ENCODE measurements around the gene HDAC10.
"Not testable (repeated sequence)": the region's sequence is repeated elsewhere in the genome, so short reads cannot be mapped to it uniquely, and the experiment has no call there.

Gene HDAC10

GRCh38 chr22:50218153-50218995 is 32.7 kb downstream of the HDAC10 start:
- no peak for DNase-seq (ENCODE audit: low read depth, low spot score)

DNA sequence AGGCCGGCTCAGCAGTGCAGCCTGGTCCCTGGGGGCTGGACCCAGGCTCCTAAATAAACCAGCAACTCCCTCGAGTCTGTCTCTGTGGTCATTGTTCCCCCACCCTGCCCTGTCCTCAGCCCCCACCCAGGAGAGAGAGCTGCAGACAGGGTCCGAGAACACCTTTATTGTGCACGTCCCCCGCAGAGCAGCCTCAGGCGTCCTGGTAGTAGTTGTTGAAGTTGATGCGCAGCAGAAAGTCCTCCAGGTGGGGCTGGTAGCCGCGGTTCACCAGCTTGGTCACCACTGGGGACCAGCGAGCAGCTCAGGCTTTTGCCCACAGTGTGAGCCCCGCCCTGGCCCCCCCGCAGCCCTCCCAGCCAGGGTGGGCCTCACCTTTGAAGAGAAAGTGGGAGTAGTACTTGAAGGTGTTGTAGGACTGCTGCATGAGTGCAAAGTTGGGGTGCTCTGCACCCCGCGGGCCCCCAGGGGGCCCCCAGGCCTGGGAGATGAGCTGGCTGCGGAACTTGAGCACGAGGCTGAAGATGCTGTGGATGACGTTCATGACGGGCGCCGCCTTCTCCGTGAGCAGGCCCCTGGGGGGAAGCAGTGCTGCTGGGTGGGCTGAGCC is 33.4 kb downstream of the HDAC10 start:
- no peak for DNase-seq (ENCODE audit: low read depth, low spot score)

DNA sequence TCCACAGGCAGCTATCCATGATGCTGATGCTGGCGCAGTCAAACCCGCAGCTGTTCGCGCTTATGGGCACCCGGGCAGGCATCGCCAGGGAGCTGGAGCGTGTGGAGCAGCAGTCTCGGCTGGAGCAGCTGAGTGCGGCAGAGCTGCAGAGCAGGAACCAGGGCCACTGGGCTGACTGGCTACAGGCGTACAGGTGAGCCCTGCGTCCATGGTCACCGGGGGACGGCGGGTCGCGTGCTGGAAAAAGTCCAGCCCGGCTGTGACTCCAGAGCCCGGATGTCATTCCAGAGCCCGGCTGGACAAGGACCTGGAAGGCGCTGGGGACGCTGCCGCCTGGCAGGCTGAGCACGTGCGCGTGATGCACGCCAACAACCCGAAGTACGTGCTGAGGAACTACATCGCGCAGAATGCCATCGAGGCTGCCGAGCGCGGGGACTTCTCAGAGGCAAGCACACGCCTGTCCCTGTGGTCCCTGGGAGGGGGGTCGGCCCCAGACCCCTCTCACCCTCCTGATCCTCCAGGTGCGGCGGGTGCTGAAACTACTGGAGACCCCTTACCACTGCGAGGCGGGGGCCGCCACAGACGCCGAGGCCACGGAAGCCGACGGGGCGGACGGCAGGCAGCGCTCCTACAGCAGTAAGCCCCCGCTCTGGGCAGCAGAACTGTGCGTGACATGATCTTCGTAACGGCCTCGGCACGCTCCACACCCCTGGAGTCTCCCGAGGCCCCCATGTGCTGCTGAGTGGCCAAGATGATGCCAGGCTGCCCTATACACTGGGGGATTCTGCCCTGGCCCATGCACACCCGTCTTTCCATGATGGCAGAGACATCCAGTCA is 34.2 kb downstream of the HDAC10 start:
- DNase-seq (ENCODE audit: low read depth, low spot score) = no peak

- DNase-seq (ENCODE audit: low read depth, low spot score) = no peak
These were observed 34.9 kb downstream of the HDAC10 start for GRCh38 chr22:50216055-50216683.

DNA sequence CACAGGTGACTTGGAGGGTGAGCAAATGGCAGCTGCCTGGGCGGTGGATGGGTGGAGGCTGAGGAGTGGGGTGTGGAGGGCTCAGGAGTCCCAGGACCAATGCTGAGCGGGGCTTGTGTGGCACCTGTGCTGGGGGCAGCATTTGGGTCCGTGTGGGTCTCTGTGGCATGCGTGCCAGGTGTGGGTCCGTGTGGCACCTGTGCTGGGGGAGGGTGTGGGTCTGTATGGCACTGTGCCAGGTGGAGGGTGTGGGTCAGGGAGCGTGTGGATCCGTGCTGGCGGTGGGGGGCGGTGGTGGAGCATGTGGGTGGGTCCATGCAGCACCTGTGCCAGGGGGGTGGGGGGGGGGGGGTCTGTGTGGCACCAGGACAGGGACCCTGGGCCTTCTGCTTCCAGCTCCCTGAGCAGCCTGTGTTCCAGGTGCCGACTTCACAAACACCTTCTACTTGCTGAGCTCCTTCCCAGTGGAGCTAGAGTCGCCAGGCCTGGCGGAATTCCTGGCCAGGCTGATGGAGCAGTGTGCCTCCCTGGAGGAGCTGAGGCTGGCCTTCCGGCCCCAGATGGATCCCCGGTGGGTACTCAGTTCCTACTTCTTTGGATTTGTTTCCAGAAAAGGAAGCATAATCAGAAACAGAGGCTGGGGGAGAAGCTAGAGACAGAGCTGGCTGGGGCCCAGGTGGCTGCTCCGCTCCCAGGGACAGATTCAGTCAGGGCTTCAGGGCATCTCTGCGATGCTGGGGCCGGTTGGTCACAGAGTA is 35.6 kb downstream of the HDAC10 start:
- DNase-seq (ENCODE audit: low read depth, low spot score) = no peak

GRCh38 chr22:50213263-50213662 is 37.8 kb downstream of the HDAC10 start:
- DNase-seq (ENCODE audit: low read depth, low spot score) = no peak

GRCh38 chr22:50211147-50211546 is 39.9 kb downstream of the HDAC10 start:
- no peak for DNase-seq (ENCODE audit: low read depth, low spot score)

DNA sequence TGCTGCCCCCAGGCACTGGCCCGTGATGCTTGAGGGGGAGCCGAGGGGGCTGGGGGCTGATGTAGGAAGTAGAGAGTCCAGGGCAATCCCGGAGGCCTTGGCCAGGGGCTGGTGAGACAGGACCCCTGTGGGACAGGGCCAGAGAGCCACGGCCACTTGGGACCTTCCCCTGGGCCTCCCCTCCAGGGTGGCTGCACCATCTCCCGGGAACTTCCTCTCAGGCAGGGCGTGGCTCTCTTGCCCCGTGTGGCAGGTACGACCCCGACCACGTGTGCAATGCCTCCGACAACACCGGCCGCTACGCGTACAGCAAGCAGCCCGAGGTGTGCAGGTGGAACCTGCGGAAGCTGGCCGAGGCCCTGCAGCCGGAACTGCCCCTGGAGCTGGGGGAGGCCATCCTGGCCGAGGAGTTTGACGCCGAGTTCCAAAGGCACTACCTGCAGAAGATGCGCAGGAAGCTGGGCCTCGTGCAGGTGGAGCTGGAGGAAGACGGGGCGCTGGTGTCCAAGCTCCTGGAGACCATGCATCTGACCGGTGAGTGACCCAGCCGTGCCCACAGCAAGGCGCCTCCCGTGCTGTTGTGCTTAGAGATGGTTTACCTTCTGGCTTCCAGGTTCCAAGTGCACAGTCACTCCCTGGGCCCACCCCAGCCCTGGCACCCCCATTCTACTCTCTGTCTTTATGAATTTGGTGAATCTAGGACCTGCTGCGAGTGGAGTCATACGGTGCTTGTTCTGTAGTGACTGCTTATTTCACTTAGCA is 40.5 kb downstream of the HDAC10 start:
- DNase-seq (ENCODE audit: low read depth, low spot score) = no peak

DNA sequence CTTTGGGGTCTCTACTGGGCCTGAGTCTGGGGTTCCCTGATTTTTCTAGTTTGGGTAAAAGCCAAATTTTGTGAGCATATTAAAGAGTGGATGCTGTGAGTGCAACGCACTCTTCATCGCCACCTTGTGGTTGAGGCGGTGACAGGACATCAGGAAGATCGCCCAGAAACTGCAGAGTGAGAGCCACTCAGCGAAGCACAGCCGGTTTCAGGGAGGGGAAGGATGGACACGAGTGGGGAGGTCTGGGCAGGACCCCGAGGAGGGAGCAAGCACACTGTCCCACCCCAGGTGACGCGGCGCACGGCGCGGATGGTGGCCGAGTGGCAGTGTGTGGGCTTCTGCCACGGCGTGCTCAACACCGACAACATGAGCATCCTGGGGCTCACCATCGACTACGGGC is 41.2 kb downstream of the HDAC10 start:
- peak; percentile 79 for DNase-seq (ENCODE audit: low read depth, low spot score)

DNA sequence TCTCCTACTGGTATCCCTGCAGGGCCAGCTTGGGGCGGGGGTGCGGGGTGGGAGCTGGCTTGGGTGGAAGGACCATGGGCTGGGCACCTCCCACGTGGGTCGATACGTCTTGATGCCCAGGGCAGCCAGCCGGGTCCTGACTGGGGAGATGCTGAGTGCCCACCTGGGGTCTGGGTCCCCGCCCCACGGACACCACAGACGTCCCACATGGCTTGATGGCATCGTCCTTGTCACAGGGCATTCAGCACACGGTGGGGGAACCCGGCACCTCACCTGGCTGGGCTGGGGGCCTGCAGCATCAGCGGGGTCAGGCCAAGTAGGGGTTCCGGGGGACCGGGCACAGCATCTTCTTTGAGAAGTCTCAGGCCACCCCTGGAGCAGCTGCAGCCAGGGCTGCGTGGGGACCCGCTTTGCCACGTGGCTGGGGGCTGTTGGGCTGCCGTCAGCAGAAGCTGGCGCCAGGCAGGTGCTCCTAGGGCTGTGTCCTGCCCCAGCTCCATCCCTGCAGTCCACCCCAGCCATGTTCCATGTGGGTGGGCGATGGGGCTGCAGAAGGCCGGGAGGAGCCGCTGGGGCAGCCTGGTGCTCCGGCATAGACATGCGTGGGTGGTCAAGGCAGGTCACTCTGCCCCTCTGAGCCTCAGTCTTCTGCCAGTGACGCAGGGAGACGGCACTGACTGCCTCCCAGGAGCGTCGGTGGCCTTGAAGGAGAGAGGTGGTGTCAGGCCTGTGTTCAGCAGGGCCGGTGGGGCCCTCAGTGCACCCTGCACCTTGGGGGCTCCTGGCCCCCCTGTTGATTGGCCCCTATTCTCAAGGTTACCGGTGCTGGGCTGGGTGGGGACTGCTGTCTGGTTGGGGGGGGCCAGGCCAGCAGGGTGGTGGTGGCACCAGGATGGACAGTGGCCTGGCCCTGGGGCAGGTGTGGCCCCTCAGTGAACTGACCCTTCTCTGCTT is 41.8 kb downstream of the HDAC10 start:
- DNase-seq (ENCODE audit: low read depth, low spot score) = no peak

GRCh38 chr22:50208430-50208938 is 42.6 kb downstream of the HDAC10 start:
- no peak for DNase-seq (ENCODE audit: low read depth, low spot score)

- no peak for DNase-seq (ENCODE audit: low read depth, low spot score)
These were observed 43.5 kb downstream of the HDAC10 start for GRCh38 chr22:50207383-50208140.

GRCh38 chr22:50206599-50206998 is 44.5 kb downstream of the HDAC10 start:
- no peak for DNase-seq (ENCODE audit: low read depth, low spot score)

GRCh38 chr22:50205781-50206569 is 45.1 kb downstream of the HDAC10 start:
- DNase-seq (ENCODE audit: low read depth, low spot score) = no peak

DNA sequence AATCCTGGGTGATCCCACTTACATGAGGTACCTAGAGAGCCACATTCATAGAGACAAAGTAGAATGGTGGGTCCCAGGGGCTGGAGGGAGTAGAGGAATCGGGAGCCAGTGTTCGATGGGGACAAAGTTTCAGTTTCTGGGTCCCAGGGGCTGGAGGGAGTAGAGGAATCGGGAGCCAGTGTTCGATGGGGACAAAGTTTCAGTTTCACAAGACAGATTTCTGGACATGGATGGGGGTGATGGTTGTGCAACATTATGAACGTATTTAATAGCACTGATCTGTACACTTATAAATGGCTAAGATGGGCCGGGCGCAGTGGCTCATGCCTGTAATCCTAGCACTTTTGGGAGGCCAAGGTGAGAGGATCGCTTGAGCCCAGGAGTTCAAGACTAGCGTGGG is 46.1 kb downstream of the HDAC10 start:
- DNase-seq (ENCODE audit: low read depth, low spot score) = not testable (repeated sequence)

DNA sequence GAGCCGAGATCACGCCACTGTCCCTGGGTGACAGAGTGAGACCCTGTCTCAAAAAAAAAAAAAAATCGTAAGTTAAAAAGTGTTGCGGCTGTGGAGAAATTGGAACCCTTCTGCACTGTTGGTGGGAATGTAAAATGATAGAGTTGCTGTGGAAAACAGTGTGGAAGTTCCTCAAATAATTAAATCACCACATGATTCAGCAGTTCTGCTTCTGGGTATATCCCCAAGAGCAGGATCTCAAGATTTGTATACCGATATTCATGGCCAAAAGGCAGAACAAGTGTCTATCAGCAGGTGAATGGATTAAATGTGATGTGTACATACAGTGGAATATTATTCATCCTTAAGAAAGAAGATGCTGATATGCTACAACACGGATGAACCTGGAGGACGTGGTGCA is 46.5 kb downstream of the HDAC10 start:
- no peak for DNase-seq (ENCODE audit: low read depth, low spot score)

DNA sequence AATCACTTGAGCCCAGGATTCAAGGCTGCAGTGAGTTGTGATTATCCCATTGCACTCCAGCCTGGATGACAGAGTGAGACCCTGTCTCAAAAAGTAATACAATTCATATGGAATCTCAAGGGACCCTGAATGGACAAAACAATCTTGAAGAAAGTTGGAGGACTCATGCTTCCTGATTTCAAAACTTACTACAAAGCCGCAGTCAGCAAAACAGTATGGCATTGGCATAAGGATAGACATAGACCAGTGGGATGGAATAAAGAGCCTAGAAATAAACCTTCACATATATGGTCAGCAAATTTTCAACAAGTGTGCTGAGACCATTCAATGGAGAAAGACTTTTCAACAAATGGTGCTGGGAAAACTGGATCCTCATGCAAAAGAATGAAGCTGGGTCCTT is 47.8 kb downstream of the HDAC10 start:
- no peak for DNase-seq (ENCODE audit: low read depth, low spot score)
